Measurements from ENCODE around the gene TADA1.

Gene TADA1

GRCh38 chr1:166844791-166845190 lies 31.3 kb downstream of the TADA1 start:
- TF ChIP-seq CTCF (IDR thresholded peaks at IDR 0.05; ENCODE audit: insufficient read depth, low read depth, low read length, missing control alignments), result no peak
- DNase-seq (ENCODE audit: low read depth), result no peak

GRCh38 chr1:166843769-166844596 lies 32.1 kb downstream of the TADA1 start:
- no peak for TF ChIP-seq CTCF (IDR thresholded peaks at IDR 0.05; ENCODE audit: insufficient read depth, low read depth, low read length, missing control alignments)
- no peak for DNase-seq (ENCODE audit: low read depth)
- H3K4me3 ChIP-seq (ENCODE audit: low read depth, low read length), result no peak overlapping the region

More at GRCh38 chr1:166844791-166845190, 31.3 kb downstream of the TADA1 start:
- H3K4me3 ChIP-seq (ENCODE audit: low read depth, low read length), result no peak overlapping the region

GRCh38 chr1:166843322-166843721 lies 32.7 kb downstream of the TADA1 start:
- no peak overlapping the region for H3K4me3 ChIP-seq (ENCODE audit: low read depth, low read length)
- no peak for TF ChIP-seq CTCF (IDR thresholded peaks at IDR 0.05; ENCODE audit: insufficient read depth, low read depth, low read length, missing control alignments)
- DNase-seq (ENCODE audit: low read depth), result no peak

- no peak for TF ChIP-seq CTCF (IDR thresholded peaks at IDR 0.05; ENCODE audit: insufficient read depth, low read depth, low read length, missing control alignments)
- no peak for DNase-seq (ENCODE audit: low read depth)
- peak overlapping the region; percentile 85 for H3K4me3 ChIP-seq (ENCODE audit: low read depth, low read length)
These were observed 35.5 kb downstream of the TADA1 start for GRCh38 chr1:166840309-166841274.

- DNase-seq (ENCODE audit: low read depth), result peak; percentile 58
- no peak for TF ChIP-seq CTCF (IDR thresholded peaks at IDR 0.05; ENCODE audit: insufficient read depth, low read depth, low read length, missing control alignments)
- peak overlapping the region; percentile 85 for H3K4me3 ChIP-seq (ENCODE audit: low read depth, low read length)
These were observed 36.3 kb downstream of the TADA1 start for GRCh38 chr1:166839600-166840308.

- TF ChIP-seq CTCF (IDR thresholded peaks at IDR 0.05; ENCODE audit: insufficient read depth, low read depth, low read length, missing control alignments), result no peak
- peak; percentile 95 for DNase-seq (ENCODE audit: low read depth)
- H3K4me3 ChIP-seq (ENCODE audit: low read depth, low read length), result peak within 1 kb of the TSS; percentile 85
These were observed 37.1 kb downstream of the TADA1 start, which contains the start of gene POGK for GRCh38 chr1:166838766-166839599. Gene POGK (plus strand): TSS chr1:166839475. CDS start chr1:166840957, 1,482 bp downstream.
